MM.1S (cell line): ENCODE measurements around the gene GCNT1.
"Not testable (repeated sequence)": the region's sequence is repeated elsewhere in the genome, so short reads cannot be mapped to it uniquely, and the experiment has no call there.

Experiments used
- DNase-seq: peaks from one replicate; pipeline ENCODE4 v3.0.0-alpha.2; 2015
- H2AFZ ChIP-seq: fragments of 300-600 bp; sonication (generic); 2 replicates; pipeline ENCODE4 v1.6.0; 2016; ENCODE audit warnings: antibody characterized with exemption, low read length
- H3F3A ChIP-seq: fragments of 300-600 bp; sonication (generic); 2 replicates; pipeline ENCODE4 v1.6.1; 2016; ENCODE audit warnings: mild to moderate bottlenecking, antibody characterized with exemption, low read length, moderate library complexity, mixed read lengths; ENCODE audit not compliant: insufficient read depth
- H3K27ac ChIP-seq: fragments of 300-600 bp; sonication (generic); 2 replicates; pipeline ENCODE4 v1.5.1; 2016; ENCODE audit warnings: mild to moderate bottlenecking, low read length
- H3K27me3 ChIP-seq: fragments of 300-600 bp; sonication (generic); replicated peaks from 2 replicates; pipeline ENCODE4 v1.6.0; 2016; ENCODE audit warnings: low read length; ENCODE audit not compliant: insufficient read depth
- H3K36me3 ChIP-seq: fragments of 300-600 bp; sonication (generic); replicated peaks from 2 replicates; pipeline ENCODE4 v1.6.1; 2016; ENCODE audit warnings: mild to moderate bottlenecking, low read length, mixed read lengths; ENCODE audit not compliant: insufficient read depth
- H3K4me1 ChIP-seq: fragments of 300-600 bp; sonication (generic); 2 replicates; pipeline ENCODE4 v1.6.1; 2016; ENCODE audit warnings: low read length, mixed read lengths
- H3K4me2 ChIP-seq: fragments of 300-600 bp; sonication (generic); 2 replicates; pipeline ENCODE4 v1.6.0; 2016; ENCODE audit warnings: low read depth, low read length
- H3K4me3 ChIP-seq: fragments of 300-600 bp; sonication (generic); 2 replicates; pipeline ENCODE4 v1.5.1; 2016; ENCODE audit warnings: low read length, mixed read lengths
- H3K79me2 ChIP-seq: fragments of 300-600 bp; sonication (generic); 2 replicates; pipeline ENCODE4 v1.6.1; 2016; ENCODE audit warnings: mixed run types, low read length, mixed read lengths
- H3K9ac ChIP-seq: fragments of 300-600 bp; sonication (generic); 2 replicates; pipeline ENCODE4 v1.6.1; 2016; ENCODE audit warnings: low read length, mixed read lengths
- H3K9me2 ChIP-seq: fragments of 300-600 bp; sonication (generic); replicated peaks from 2 replicates; pipeline ENCODE4 v1.6.1; 2016; ENCODE audit warnings: mild to moderate bottlenecking, low read length, mixed read lengths; ENCODE audit not compliant: insufficient read depth
- H3K9me3 ChIP-seq: fragments of 300-600 bp; sonication (generic); replicated peaks from 2 replicates; pipeline ENCODE4 v1.6.1; 2016; ENCODE audit warnings: mild to moderate bottlenecking, low read length, mixed read lengths; ENCODE audit not compliant: insufficient read depth
- H4K20me1 ChIP-seq: fragments of 300-600 bp; sonication (generic); 2 replicates; pipeline ENCODE4 v1.6.1; 2016; ENCODE audit warnings: mild to moderate bottlenecking, low read length, moderate library complexity, mixed read lengths; ENCODE audit not compliant: insufficient read depth
- CTCF ChIP-seq: fragments of 300-600 bp; sonication (generic); IDR thresholded peaks from 2 replicates; pipeline ENCODE4 v1.5.1; 2016; ENCODE audit warnings: antibody characterized with exemption, low read length, mixed read lengths
- EZH2 ChIP-seq: fragments of 300-600 bp; sonication (generic); optimal IDR thresholded peaks from 2 replicates; pipeline ENCODE3; 2017; ENCODE audit warnings: low read depth, mild to moderate bottlenecking, antibody characterized with exemption, low read length, mixed read lengths
- EZH2phosphoT487 ChIP-seq: fragments of 300-600 bp; sonication (generic); IDR thresholded peaks from 2 replicates; pipeline ENCODE4 v1.6.1; 2018; ENCODE audit warnings: antibody characterized with exemption, low read length

The GCNT1 gene

GRCh38 chr9:76433406-76433805 lies 25.6 kb upstream of the GCNT1 start:
- H3K79me2 ChIP-seq: no peaks in the 10 kb centered on the region
- H3K36me3 ChIP-seq: no peaks in the 10 kb centered on the region
- H3K9me3 ChIP-seq: no peaks in the 10 kb centered on the region
- DNase-seq: no peak
- no peak overlapping the region for H3K4me3 ChIP-seq
- TF ChIP-seq EZH2phosphoT487: no peak
- TF ChIP-seq EZH2: no peak
- no peak for TF ChIP-seq CTCF
- H3F3A ChIP-seq: no peaks in the 10 kb centered on the region
- no peak overlapping the region for H3K4me2 ChIP-seq
- H3K9ac ChIP-seq: no peak overlapping the region
- no peak overlapping the region for H3K27ac ChIP-seq
- H4K20me1 ChIP-seq: no peaks in the 10 kb centered on the region
- no peaks in the 10 kb centered on the region for H3K27me3 ChIP-seq
- no peaks in the 10 kb centered on the region for H3K4me1 ChIP-seq
- H3K9me2 ChIP-seq: no peaks in the 10 kb centered on the region
- no peak overlapping the region for H2AFZ ChIP-seq

- DNase-seq: no peak
- Histone ChIP-seq H3F3A (no peaks in the 10 kb centered on the region), H2AFZ (no peak overlapping the region), H3K4me3 (no peak overlapping the region), H3K9me2 (no peaks in the 10 kb centered on the region), H3K4me2 (no peak overlapping the region), H3K27ac (no peak overlapping the region), H4K20me1 (no peaks in the 10 kb centered on the region), H3K27me3 (no peaks in the 10 kb centered on the region), H3K36me3 (no peaks in the 10 kb centered on the region), H3K79me2 (no peaks in the 10 kb centered on the region), H3K9ac (no peak overlapping the region), H3K4me1 (no peaks in the 10 kb centered on the region), H3K9me3 (no peaks in the 10 kb centered on the region)
- no peak for TF ChIP-seq CTCF
- no peak for TF ChIP-seq EZH2phosphoT487
- TF ChIP-seq EZH2: no peak
Observed at GRCh38 chr9:76433836-76434235, 25.1 kb upstream of the GCNT1 start.

- H3K9me3 ChIP-seq, H3K9ac ChIP-seq, H4K20me1 ChIP-seq, H3K4me2 ChIP-seq, H3K9me2 ChIP-seq, H2AFZ ChIP-seq, H3K27me3 ChIP-seq, H3F3A ChIP-seq, H3K4me1 ChIP-seq, H3K4me3 ChIP-seq, H3K79me2 ChIP-seq, H3K36me3 ChIP-seq, DNase-seq, H3K27ac ChIP-seq: not testable (repeated sequence)
Observed at GRCh38 chr9:76434897-76435296, 24.1 kb upstream of the GCNT1 start.

- not testable (repeated sequence) for H3K79me2 ChIP-seq, DNase-seq, H3K9me2 ChIP-seq, H3K27me3 ChIP-seq, H3F3A ChIP-seq, H3K9ac ChIP-seq, H3K4me3 ChIP-seq, H3K36me3 ChIP-seq, H2AFZ ChIP-seq, H3K27ac ChIP-seq, H3K4me2 ChIP-seq, H3K4me1 ChIP-seq, H4K20me1 ChIP-seq, H3K9me3 ChIP-seq
Observed at GRCh38 chr9:76437017-76437699, 21.8 kb upstream of the GCNT1 start.
